Smooth muscle cell (in vitro differentiated cells): Measurements from ENCODE around the gene TPO. TPM values are rescaled to one million over a fixed set of nuclear protein-coding genes. Genes with fewer than 3 reads are reported as not detected.
"Not testable (repeated sequence)": the region's sequence is repeated elsewhere in the genome, so short reads cannot be mapped to it uniquely, and the experiment has no call there.

Experiments used
- DNase-seq: peaks from one replicate; lab custom pipeline; 2025; ENCODE audit not compliant: unreplicated experiment; lab: John Stamatoyannopoulos, UW
- H2AFZ ChIP-seq: fragments of 200-600 bp; sonication (generic); 2 replicates; pipeline ENCODE4 v1.6.0; 2016; ENCODE audit warnings: antibody characterized with exemption, low read depth, mild to moderate bottlenecking
- H3F3A ChIP-seq: fragments of 200-600 bp; sonication (generic); 2 replicates; pipeline ENCODE4 v1.6.0; 2017; ENCODE audit warnings: antibody characterized with exemption, low read depth
- H3K27ac ChIP-seq: fragments of 200-600 bp; sonication (generic); 2 replicates; pipeline ENCODE4 v1.5.1; 2016; ENCODE audit warnings: low read depth, mild to moderate bottlenecking
- H3K27me3 ChIP-seq: fragments of 200-600 bp; sonication (generic); 2 replicates; pipeline ENCODE4 v1.6.1; 2016; ENCODE audit warnings: low read depth, mild to moderate bottlenecking
- H3K36me3 ChIP-seq: fragments of 200-600 bp; sonication (generic); 2 replicates; pipeline ENCODE4 v1.5.1; 2016; ENCODE audit warnings: low read depth
- H3K4me1 ChIP-seq: fragments of 200-600 bp; sonication (generic); 2 replicates; pipeline ENCODE4 v1.5.1; 2016; ENCODE audit warnings: low read depth
- H3K4me2 ChIP-seq: fragments of 200-600 bp; sonication (generic); 2 replicates; pipeline ENCODE4 v1.6.0; 2016; ENCODE audit warnings: mild to moderate bottlenecking
- H3K4me3 ChIP-seq: fragments of 200-600 bp; sonication (generic); 2 replicates; pipeline ENCODE4 v1.5.1; 2016; ENCODE audit warnings: mild to moderate bottlenecking
- H3K79me2 ChIP-seq: fragments of 200-600 bp; sonication (generic); 2 replicates; pipeline ENCODE4 v1.6.0; 2016; ENCODE audit warnings: low read depth, mild to moderate bottlenecking
- H3K9ac ChIP-seq: fragments of 200-600 bp; sonication (generic); 2 replicates; pipeline ENCODE4 v1.6.0; 2016; ENCODE audit warnings: low read depth
- H3K9me3 ChIP-seq: fragments of 200-600 bp; sonication (generic); replicated peaks from 2 replicates; pipeline ENCODE4 v1.5.1; 2016; ENCODE audit warnings: low read depth
- H4K20me1 ChIP-seq: fragments of 200-600 bp; sonication (generic); 2 replicates; pipeline ENCODE4 v1.6.0; 2016; ENCODE audit warnings: low read depth
- WGBS: methylation state at CpG from one replicate; pipeline ENCODE4 v1.1.7; 2016; ENCODE audit warnings: low lambda C conversion rate; 5-methylcytosine and 5-hydroxymethylcytosine counted together
- polyA plus RNA-seq: library from polyadenylated mRNA; unstranded; fragments of >200 nt; fragmentation: Nextera tagmentation; extraction: Ambion mirVana; gene quantifications from 2 replicates; pipeline ENCODE4 v1.2.1, GENCODE V29; 2016
- total RNA-seq: library from RNA; depleted of rRNA; stranded (reverse); fragments of >200 nt; gene quantifications from 2 replicates; pipeline ENCODE4 v1.2.3, GENCODE V29; 2014
- TF ChIP-seq, protein P1 (sequence below): fragments of 200-600 bp; sonication (generic); IDR thresholded peaks from 2 replicates; pipeline ENCODE4 v1.5.1; 2017; ENCODE audit warnings: borderline replicate concordance, mild to moderate bottlenecking, antibody characterized with exemption; ENCODE audit not compliant: insufficient read depth, poor library complexity, severe bottlenecking

Gene TPO
- total and polyA plus RNA-seq, 2 experiments from 2014 or later: not detected

DNA sequence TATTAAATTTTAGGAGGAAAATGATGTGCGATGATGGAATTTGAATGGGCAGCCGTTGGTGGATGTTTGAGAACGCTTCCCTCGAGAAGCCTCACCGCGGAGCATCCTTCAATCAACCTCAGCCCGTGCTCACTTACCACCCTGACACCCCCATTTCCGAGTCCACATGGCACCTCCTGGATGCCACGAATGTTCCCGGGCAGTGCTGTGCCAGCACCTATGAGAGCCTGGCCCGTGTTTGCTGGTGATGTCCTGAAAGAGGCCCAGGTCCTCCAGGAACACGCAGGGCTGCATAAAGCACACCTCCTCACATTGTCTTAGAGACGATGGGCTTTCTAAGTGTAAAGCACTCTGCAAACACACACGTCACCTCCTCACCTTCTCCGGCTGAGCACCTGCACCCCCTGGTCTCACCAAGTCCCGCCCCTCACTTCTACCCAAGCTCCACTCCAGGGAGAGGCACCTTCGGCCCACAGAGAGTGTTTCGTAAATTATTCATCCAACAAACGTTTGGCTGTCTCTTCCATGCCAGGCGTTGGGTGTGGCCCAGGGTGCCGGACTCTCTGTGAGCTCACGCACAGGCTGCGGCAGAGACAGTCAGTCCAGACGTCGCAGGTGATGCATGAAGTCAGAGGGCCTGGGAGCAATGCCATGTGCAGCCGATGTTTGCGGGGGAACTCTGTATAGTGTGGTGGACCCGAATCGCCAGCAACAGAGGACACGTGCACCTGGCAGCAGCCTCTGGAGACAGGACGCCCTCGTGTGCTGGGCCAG lies 150.0 kb downstream of the TPO start:
- no peak overlapping the region for H3K27ac ChIP-seq
- no peak overlapping the region for H3K4me2 ChIP-seq
- H3K4me1 ChIP-seq: no peaks in the 10 kb centered on the region
- no peak overlapping the region for H2AFZ ChIP-seq
- no peaks in the 10 kb centered on the region for H3K79me2 ChIP-seq
- no peak overlapping the region for H3K4me3 ChIP-seq
- H3K9ac ChIP-seq: no peak overlapping the region
- no peak for DNase-seq
- no peaks in the 10 kb centered on the region for H4K20me1 ChIP-seq
- no peaks in the 10 kb centered on the region for H3F3A ChIP-seq
- WGBS: 96% methylated on average over 32 of the region's 32 CpGs
- no peaks in the 10 kb centered on the region for H3K27me3 ChIP-seq
- no peaks in the 10 kb centered on the region for H3K36me3 ChIP-seq
- TF ChIP-seq, protein P1, sequence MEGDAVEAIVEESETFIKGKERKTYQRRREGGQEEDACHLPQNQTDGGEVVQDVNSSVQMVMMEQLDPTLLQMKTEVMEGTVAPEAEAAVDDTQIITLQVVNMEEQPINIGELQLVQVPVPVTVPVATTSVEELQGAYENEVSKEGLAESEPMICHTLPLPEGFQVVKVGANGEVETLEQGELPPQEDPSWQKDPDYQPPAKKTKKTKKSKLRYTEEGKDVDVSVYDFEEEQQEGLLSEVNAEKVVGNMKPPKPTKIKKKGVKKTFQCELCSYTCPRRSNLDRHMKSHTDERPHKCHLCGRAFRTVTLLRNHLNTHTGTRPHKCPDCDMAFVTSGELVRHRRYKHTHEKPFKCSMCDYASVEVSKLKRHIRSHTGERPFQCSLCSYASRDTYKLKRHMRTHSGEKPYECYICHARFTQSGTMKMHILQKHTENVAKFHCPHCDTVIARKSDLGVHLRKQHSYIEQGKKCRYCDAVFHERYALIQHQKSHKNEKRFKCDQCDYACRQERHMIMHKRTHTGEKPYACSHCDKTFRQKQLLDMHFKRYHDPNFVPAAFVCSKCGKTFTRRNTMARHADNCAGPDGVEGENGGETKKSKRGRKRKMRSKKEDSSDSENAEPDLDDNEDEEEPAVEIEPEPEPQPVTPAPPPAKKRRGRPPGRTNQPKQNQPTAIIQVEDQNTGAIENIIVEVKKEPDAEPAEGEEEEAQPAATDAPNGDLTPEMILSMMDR: no peak
- no peaks in the 10 kb centered on the region for H3K9me3 ChIP-seq

DNA sequence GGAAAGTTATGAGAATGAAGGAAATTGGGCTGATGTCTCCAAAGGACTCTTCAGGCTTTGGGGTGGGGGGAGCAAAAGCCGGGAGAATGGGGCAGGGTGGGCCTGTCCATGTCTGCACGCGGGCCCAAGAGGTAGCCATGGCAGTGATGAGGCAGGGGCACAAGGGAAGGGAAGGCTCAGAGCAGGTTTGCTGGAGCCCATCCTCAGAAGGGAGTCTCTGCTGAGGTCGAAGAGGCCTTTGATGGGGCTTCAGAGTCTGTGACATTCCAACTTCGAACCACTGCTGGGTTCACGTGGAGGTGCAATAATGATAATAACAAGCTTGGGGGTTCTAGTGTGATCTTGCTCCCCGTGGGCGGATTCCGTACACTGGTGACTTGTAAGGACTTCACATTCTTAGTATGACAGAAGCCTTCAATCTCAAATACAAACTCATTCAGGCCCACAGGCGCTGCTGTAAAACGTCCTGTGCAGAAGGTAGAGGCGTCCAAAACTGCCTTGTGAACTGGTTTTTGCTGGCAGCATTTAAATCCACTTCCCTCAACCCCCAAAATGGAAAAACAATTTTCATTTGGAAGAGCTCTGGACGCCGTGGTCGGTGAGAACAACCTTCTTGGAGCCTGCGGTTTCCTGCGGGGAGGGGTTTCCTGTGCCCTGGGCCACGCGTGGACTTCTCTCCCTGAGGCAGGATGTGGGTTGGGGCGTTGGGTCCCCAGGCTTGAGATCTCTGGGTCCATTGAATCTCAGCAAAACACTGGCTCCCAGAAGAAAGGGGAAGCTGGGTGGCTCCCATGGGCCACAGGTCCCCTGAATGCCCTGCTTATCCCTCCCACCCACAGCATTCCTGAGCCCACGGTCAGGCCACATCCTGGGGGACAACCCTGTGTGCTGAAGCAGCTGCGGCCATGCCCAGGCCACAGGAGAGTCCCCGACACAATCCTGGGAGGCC lies 151.0 kb downstream of the TPO start:
- no peak overlapping the region for H3K27ac ChIP-seq
- no peaks in the 10 kb centered on the region for H3K4me1 ChIP-seq
- H3K4me2 ChIP-seq: no peak overlapping the region
- no peaks in the 10 kb centered on the region for H3K79me2 ChIP-seq
- H4K20me1 ChIP-seq: no peaks in the 10 kb centered on the region
- WGBS: 87% methylated on average over 23 of the region's 23 CpGs
- no peaks in the 10 kb centered on the region for H3K27me3 ChIP-seq
- TF ChIP-seq, protein P1: no peak
- H3F3A ChIP-seq: no peaks in the 10 kb centered on the region
- no peak overlapping the region for H2AFZ ChIP-seq
- H3K4me3 ChIP-seq: no peak overlapping the region
- DNase-seq: no peak
- H3K9ac ChIP-seq: no peak overlapping the region
- H3K36me3 ChIP-seq: no peaks in the 10 kb centered on the region
- H3K9me3 ChIP-seq: no peaks in the 10 kb centered on the region

DNA sequence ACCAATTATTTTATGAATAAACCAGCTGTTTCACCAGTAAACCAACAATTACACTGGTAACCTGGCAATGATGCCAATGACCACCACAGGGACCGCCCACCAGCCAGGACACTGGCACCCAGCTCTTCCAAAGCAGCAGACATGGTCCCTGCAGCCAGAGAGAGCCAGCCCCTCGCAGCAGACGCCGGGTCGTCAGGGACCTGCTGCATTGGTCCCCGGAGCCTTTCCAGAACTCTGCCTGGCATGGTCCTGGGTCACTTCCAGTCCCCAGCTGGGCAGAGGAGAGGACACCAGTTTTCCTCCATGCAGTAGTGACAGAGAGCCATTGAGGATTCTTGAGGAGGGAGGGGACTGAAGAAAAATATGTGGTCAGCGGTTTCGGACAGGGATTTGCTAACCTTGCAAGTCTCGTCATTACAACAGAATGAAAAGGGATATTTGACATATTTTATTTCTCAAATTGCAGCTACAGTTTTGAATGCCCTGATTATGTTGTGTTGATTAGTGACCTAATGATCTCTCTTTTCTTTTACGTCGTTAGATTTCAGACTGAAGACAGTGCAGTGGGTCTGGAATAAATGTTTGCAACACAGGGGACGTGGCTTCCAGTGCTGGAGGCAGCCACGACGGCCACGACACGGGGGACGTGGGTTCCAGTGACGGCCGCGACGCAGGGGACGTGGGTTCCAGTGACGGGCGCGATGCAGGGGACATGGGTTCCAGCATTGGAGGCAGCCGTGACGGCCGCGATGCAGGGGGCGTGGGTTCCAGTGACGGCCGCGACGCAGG lies 154.5 kb downstream of the TPO start:
- Histone ChIP-seq H3K79me2 (no peaks in the 10 kb centered on the region), H3K27me3 (no peaks in the 10 kb centered on the region), H3K36me3 (no peaks in the 10 kb centered on the region), H3K4me1 (no peaks in the 10 kb centered on the region), H2AFZ (no peak overlapping the region), H4K20me1 (no peaks in the 10 kb centered on the region), H3K4me3 (no peak overlapping the region), H3K27ac (no peak overlapping the region), H3F3A (no peaks in the 10 kb centered on the region), H3K4me2 (no peak overlapping the region), H3K9ac (no peak overlapping the region), H3K9me3 (no peaks in the 10 kb centered on the region)
- no peak for DNase-seq
- TF ChIP-seq, protein P1: no peak
- 98% methylated on average over 28 of the region's 34 CpGs for WGBS

DNA sequence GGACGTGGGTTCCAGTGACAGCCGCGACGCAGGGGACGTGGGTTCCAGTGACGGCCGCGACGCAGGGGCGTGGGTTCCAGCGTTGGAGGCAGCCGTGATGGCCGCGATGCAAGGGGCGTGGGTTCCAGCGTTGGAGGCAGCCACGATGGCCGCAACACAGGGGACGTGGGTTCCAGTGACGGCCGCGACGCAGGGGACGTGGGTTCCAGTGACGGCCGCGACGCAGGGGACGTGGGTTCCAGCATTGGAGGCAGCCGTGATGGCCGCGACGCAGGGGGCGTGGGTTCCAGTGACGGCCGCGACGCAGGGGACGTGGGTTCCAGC lies 155.0 kb downstream of the TPO start:
- not testable (repeated sequence) for DNase-seq, H2AFZ ChIP-seq, H3K36me3 ChIP-seq, H3K27ac ChIP-seq, H3K4me1 ChIP-seq, H3K4me3 ChIP-seq, H3F3A ChIP-seq, H3K79me2 ChIP-seq, H3K4me2 ChIP-seq, H3K27me3 ChIP-seq, H3K9me3 ChIP-seq, H3K9ac ChIP-seq, H4K20me1 ChIP-seq
- WGBS: 96% methylated on average over 36 of the region's 39 CpGs
